ENCODE data around the gene EMSY.

EMSY gene

DNA sequence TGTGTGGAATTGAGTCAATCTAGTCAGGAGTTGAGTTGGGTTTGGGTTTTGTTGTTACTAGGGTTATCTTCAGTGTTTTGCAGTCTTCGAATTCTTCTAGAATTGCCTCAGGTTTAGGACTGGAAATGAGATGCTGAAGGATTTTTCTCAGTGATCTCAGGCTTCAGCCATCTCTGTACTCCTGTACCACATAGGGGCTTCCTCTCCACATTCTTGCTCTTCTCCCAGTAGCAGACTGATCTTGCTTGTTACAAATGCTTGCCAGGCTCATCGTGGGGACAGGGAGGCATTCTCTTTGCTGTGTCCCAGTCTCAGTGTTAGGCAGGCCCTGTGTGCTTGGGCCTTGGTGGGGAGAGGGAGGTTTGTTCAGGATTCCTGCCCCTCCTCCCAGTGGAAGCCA, 129.6 kb downstream of the EMSY start:
- TF ChIP-seq, protein P1, sequence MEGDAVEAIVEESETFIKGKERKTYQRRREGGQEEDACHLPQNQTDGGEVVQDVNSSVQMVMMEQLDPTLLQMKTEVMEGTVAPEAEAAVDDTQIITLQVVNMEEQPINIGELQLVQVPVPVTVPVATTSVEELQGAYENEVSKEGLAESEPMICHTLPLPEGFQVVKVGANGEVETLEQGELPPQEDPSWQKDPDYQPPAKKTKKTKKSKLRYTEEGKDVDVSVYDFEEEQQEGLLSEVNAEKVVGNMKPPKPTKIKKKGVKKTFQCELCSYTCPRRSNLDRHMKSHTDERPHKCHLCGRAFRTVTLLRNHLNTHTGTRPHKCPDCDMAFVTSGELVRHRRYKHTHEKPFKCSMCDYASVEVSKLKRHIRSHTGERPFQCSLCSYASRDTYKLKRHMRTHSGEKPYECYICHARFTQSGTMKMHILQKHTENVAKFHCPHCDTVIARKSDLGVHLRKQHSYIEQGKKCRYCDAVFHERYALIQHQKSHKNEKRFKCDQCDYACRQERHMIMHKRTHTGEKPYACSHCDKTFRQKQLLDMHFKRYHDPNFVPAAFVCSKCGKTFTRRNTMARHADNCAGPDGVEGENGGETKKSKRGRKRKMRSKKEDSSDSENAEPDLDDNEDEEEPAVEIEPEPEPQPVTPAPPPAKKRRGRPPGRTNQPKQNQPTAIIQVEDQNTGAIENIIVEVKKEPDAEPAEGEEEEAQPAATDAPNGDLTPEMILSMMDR (IDR thresholded peaks at IDR 0.05; ENCODE audit: insufficient read depth, low read depth, low read length, missing control alignments), result no peak
- H3K4me3 ChIP-seq (ENCODE audit: low read length), result no peak overlapping the region
- DNase-seq (ENCODE audit: low read depth), result no peak

DNA sequence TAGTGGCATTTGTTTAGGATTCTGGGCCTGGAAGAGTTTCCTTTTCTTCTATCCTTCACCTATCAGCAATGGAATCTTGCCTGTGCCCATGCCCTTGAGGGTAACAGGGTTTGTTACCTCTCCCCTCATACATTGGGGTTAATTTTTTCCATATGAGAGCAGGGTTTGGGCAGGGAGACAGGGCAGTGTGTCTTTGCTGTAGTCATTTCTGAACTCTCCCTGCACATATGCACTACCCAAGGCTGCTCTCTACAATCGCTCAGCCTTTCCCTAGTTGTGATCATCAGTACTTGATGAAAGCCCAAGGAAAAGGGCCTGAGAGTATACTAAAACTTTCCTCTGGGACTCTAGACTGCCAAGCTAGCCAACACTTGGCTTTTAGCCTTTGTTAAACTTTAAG, 130.1 kb downstream of the EMSY start:
- TF ChIP-seq, protein P1 (IDR thresholded peaks at IDR 0.05; ENCODE audit: insufficient read depth, low read depth, low read length, missing control alignments), result no peak
- DNase-seq (ENCODE audit: low read depth), result no peak
- no peak overlapping the region for H3K4me3 ChIP-seq (ENCODE audit: low read length)

DNA sequence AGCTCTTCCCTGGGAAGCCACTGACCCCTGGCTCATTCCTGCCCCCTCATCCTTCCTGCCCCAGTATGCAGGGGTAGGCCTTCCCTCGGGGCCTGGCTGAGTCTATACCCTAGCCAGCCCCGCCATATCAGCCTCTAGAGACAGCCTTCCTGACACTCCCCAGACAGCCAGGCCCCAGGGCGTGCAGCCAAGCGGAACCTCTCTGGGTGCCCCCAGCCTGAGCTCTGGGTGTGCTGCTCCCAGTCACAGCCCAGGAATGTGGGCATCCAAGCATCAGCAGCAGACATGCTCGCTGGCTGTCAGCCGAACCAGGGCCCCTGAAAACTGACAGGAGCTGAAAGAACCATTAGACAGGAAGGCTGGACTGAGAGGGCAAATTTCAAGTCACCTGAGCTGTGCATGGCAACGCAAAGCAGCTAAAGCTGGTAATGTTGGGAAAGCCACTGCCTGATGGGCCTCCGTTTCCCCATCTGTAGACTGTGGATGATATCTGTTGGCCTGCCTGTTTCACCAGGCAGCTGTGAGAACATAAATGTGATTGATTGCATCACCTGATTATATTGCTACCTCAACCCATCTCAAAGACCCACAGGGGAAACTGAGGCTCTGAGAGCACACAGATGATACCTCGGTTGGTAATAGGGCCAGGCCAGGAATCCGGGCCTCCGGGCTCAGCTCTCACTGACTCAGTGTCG, 132.6 kb downstream of the EMSY start:
- no peak overlapping the region for H3K4me3 ChIP-seq (ENCODE audit: low read length)
- peak; percentile 97 for DNase-seq (ENCODE audit: low read depth)
- TF ChIP-seq, protein P1 (IDR thresholded peaks at IDR 0.05; ENCODE audit: insufficient read depth, low read depth, low read length, missing control alignments), result no peak

DNA sequence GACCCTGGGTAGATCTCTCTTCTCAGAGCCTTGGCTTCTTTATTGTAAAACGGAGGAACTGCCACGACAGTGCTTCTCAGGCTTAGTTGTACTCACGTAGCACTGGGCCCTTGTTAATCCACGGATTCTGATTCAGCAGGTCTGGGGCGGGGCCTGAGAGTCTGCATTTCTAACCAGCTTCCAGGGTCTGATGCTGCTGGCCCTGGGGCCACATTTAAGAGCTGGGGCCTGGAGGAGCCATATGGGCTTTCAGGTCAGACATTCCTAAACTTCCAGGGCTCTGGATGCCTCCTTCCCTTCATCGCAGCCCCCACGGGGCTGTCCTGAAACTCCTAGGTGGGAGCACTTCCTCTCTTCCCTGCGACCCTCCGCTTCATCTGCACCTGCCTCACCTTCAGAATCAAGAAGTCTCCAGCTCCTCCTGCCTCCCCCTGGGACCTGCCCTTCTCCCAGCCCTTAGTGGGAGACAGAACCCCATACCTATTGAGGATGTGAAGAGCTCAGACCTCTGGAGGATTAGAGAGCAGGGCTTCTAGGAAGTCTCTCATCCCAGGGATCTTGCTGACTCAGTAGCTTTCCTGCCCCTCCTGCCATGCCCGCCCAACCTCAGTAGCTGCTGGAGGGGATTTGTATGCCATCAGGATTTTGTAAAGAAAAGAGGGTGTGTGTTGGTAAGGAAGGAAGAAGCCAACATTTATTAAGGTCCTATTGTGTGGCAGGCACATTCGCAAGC, 133.3 kb downstream of the EMSY start:
- DNase-seq (ENCODE audit: low read depth), result peak; percentile 29
- H3K4me3 ChIP-seq (ENCODE audit: low read length), result no peak overlapping the region
- TF ChIP-seq, protein P1 (IDR thresholded peaks at IDR 0.05; ENCODE audit: insufficient read depth, low read depth, low read length, missing control alignments), result no peak

DNA sequence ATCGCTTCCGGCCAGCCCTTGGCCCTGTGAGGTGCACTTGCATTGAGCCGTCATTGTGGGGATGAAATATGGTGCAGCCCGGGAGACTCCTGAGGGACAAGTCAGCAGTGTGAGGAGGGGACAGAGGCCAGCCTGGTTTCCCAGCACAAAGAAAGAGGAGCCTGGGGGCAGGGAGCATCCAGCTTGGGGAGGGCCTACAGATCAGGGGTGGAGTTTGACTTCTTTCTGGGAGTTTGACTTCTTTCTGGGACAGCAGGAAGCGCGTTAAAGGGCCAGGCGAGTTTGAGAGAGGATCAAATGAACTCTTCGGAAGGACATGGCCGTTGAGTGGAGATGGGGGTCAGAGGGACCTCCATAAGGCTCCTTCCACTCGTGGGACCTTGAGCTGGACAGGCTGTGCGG, 133.8 kb downstream of the EMSY start:
- TF ChIP-seq, protein P1 (IDR thresholded peaks at IDR 0.05; ENCODE audit: insufficient read depth, low read depth, low read length, missing control alignments), result no peak
- no peak for DNase-seq (ENCODE audit: low read depth)
- H3K4me3 ChIP-seq (ENCODE audit: low read length), result no peak overlapping the region

DNA sequence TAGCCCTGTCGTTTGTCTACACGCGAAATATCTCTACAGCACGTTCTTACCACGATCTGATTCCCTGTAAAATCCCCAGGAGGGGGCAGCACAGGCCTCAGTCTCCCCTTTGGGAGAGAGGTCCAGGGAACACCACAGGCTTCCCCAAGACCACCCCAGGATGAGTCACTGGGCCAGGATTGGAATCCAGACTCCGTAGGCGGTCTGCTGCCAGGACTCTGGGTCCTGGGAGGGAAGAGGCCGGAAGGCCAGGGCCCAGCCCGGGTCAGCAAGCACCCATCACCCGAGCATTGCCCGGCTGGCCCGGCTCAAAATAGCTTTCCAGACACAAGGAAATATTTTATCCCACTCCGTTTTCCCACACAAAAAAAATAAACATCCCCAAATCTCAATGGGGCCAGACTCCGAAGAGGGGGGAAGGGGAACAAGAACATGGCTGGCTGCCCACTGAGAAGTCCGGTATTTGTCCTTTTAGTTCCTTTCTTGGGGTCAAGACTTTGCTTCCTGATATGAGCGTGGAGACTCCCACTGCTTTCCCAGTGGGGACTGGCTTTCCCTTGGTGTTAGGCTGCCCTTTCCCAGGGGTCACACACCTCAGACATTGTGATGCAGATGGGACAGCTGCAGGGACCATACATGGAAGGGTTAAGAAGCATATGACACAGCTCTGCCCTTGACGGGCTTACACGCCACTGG, 134.4 kb downstream of the EMSY start:
- no peak overlapping the region for H3K4me3 ChIP-seq (ENCODE audit: low read length)
- TF ChIP-seq, protein P1 (IDR thresholded peaks at IDR 0.05; ENCODE audit: insufficient read depth, low read depth, low read length, missing control alignments), result no peak
- DNase-seq (ENCODE audit: low read depth), result no peak
